ENCODE data around the gene MIOX. TPM values are rescaled to one million over a fixed set of nuclear protein-coding genes. Genes with fewer than 3 reads are reported as not detected.
A peak's percentile ranks its signal among the peaks of the same experiment; 100 is the strongest.

MIOX gene
- total and polyA plus RNA-seq, 2 of the 13 experiments (the other 11 are each of a cell fraction or from before 2014, with no cell fraction given), result 1.5 to 2.9 TPM

DNA sequence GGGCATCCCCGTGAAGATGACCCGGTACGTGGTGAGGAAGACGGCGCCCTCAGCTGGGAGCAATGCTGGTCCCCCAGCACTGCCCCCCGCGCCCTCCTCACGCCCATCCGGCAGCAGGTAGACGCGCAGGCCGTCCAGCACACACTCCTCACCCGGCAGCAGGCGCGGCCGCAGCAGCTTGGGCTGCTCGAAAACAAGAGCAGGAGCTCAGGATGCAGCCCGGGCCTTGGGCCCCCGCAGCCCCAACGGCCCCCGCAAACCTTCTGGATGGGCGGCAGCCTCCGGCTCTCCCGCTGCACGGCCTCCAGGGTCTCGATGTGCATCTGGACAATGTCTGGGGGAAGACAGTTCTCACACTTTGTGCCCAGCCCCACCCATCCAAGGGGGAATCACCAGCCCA, 25.1 kb upstream of the MIOX start (continued):
- TF ChIP-seq, protein P1, sequence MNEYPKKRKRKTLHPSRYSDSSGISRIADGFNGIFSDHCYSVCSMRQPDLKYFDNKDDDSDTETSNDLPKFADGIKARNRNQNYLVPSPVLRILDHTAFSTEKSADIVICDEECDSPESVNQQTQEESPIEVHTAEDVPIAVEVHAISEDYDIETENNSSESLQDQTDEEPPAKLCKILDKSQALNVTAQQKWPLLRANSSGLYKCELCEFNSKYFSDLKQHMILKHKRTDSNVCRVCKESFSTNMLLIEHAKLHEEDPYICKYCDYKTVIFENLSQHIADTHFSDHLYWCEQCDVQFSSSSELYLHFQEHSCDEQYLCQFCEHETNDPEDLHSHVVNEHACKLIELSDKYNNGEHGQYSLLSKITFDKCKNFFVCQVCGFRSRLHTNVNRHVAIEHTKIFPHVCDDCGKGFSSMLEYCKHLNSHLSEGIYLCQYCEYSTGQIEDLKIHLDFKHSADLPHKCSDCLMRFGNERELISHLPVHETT (CRISPR knock-in tag; conservative IDR thresholded peaks at IDR 0.05), result no peak
- TF ChIP-seq ZSCAN29 (CRISPR knock-in tag; conservative IDR thresholded peaks at IDR 0.05) (no peak), SMC3 (IDR thresholded peaks at IDR 0.05; ENCODE audit: low read length) (no peak), ZNF138 (CRISPR knock-in tag; IDR thresholded peaks at IDR 0.05; ENCODE audit: low read depth) (no peak)
- TF ChIP-seq, protein P2, sequence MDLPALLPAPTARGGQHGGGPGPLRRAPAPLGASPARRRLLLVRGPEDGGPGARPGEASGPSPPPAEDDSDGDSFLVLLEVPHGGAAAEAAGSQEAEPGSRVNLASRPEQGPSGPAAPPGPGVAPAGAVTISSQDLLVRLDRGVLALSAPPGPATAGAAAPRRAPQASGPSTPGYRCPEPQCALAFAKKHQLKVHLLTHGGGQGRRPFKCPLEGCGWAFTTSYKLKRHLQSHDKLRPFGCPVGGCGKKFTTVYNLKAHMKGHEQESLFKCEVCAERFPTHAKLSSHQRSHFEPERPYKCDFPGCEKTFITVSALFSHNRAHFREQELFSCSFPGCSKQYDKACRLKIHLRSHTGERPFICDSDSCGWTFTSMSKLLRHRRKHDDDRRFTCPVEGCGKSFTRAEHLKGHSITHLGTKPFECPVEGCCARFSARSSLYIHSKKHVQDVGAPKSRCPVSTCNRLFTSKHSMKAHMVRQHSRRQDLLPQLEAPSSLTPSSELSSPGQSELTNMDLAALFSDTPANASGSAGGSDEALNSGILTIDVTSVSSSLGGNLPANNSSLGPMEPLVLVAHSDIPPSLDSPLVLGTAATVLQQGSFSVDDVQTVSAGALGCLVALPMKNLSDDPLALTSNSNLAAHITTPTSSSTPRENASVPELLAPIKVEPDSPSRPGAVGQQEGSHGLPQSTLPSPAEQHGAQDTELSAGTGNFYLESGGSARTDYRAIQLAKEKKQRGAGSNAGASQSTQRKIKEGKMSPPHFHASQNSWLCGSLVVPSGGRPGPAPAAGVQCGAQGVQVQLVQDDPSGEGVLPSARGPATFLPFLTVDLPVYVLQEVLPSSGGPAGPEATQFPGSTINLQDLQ (CRISPR knock-in tag; IDR thresholded peaks at IDR 0.05), result no peak

DNA sequence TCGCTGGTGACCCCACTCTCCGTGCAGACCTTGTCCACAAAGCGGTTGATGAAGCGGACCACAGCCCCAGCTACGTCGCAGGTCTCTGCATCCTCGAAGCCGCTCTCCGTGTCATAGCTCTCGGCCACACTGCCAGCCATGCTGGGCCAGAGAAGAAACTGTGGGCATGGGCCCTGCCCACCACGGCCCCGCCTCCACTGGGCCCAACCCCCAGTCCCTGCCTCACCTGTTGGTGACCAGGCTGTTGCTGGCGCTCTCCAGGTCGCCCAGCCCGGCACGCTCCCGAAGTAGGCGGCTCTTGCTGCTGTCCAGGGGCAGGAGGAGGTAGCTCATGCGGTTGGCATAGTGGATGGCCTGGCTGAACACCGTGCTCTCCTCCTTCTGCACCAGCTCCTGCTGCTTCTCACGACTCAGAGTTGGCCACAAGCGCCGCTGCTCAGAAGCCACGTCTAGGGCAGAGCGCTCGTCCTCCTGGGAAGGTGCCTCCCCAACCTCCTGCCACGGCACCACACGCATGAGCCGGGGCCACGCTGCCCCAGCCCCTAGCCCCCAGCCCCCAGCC, 24.6 kb upstream of the MIOX start:
- CTCF ChIA-PET (ENCODE audit: low intra/inter-chr PET ratio, low total read pairs), result no interaction called here
- H3K79me2 ChIP-seq (ENCODE audit: insufficient read depth, low read length), result no peaks in the 10 kb centered on the region
- POLR2A ChIA-PET, result no interaction called here
- H3K4me3 ChIP-seq (replicated peaks in 1 of 3; ENCODE audit: insufficient read depth in 1 of 3, low read depth in 2 of 3, low read length in 3 of 3), result no peak overlapping the region
- H3K9me3 ChIP-seq (ENCODE audit: low read length), result no peaks in the 10 kb centered on the region
- H3K4me2 ChIP-seq (ENCODE audit: low read depth, low read length), result no peak overlapping the region
- BruUV-seq (replicated peaks), result no TSS peak
- H3K9ac ChIP-seq (ENCODE audit: insufficient read depth, low read depth, low read length), result no peak overlapping the region
- no peak for FAIRE-seq
- ATAC-seq, result no peak
- 95% methylated on average over 10 of the region's 30 CpGs for WGBS (ENCODE audit: low lambda C conversion rate)
- no peak for DNase-seq (ENCODE audit: low spot score)
- peaks cover 37 to 73% of the 10 kb centered on the region in 2 experiments; a peak in 4 of 5 replicates for H3K36me3 ChIP-seq (replicated peaks in 1 of 2; ENCODE audit: control insufficient read depth in 1 of 2, insufficient read depth in 2 of 2, low read length in 2 of 2)
- H3K27ac ChIP-seq (ENCODE audit: extremely low read length, insufficient read depth, low read length), result no peak overlapping the region
- intact Hi-C loops (cut with micrococcal nuclease; ENCODE audit: unreplicated experiment) (no loop called here), in situ Hi-C loops (cut with HindIII; ENCODE audit: extremely low pct_ligation_motif_present, low pct_unique_long_range_greater_than_20kb) (no loop called here)
- no peaks in the 10 kb centered on the region for H3K27me3 ChIP-seq (ENCODE audit: control insufficient read depth in 1 of 2, insufficient read depth in 2 of 2, low read length in 2 of 2)
- H3K4me1 ChIP-seq (ENCODE audit: insufficient read depth, low read length), result no peaks in the 10 kb centered on the region
- H4K20me1 ChIP-seq (ENCODE audit: insufficient read depth, low read length), result no peaks in the 10 kb centered on the region
- TF ChIP-seq, protein P3, sequence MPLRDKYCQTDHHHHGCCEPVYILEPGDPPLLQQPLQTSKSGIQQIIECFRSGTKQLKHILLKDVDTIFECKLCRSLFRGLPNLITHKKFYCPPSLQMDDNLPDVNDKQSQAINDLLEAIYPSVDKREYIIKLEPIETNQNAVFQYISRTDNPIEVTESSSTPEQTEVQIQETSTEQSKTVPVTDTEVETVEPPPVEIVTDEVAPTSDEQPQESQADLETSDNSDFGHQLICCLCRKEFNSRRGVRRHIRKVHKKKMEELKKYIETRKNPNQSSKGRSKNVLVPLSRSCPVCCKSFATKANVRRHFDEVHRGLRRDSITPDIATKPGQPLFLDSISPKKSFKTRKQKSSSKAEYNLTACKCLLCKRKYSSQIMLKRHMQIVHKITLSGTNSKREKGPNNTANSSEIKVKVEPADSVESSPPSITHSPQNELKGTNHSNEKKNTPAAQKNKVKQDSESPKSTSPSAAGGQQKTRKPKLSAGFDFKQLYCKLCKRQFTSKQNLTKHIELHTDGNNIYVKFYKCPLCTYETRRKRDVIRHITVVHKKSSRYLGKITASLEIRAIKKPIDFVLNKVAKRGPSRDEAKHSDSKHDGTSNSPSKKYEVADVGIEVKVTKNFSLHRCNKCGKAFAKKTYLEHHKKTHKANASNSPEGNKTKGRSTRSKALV (CRISPR knock-in tag; IDR thresholded peaks at IDR 0.05), result no peak
- TF ChIP-seq, protein P4, sequence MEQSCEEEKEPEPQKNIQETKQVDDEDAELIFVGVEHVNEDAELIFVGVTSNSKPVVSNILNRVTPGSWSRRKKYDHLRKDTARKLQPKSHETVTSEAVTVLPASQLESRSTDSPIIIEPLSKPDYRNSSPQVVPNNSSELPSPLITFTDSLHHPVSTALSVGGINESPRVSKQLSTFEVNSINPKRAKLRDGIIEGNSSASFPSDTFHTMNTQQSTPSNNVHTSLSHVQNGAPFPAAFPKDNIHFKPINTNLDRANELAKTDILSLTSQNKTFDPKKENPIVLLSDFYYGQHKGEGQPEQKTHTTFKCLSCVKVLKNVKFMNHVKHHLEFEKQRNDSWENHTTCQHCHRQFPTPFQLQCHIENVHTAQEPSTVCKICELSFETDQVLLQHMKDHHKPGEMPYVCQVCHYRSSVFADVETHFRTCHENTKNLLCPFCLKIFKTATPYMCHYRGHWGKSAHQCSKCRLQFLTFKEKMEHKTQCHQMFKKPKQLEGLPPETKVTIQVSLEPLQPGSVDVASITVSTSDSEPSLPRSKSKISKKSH (CRISPR knock-in tag; IDR thresholded peaks at IDR 0.05; ENCODE audit: borderline replicate concordance), result no peak
- TF ChIP-seq RBM22 (optimal IDR thresholded peaks at IDR 0.05; ENCODE audit: low read length) (no peak), AGO2 (optimal IDR thresholded peaks at IDR 0.05; ENCODE audit: low read depth, low read length) (peak; percentile 21)
- no peak overlapping the region for H2AFZ ChIP-seq (ENCODE audit: low read length)
